Measurements from ENCODE around the gene FSTL3. TPM values are rescaled to one million over a fixed set of nuclear protein-coding genes. Genes with fewer than 3 reads are reported as not detected.
A peak's percentile ranks its signal among the peaks of the same experiment; 100 is the strongest.

The FSTL3 gene
- total and polyA plus RNA-seq, 2 of the 8 experiments (the other 6 are each of a cell fraction or from before 2014, with no cell fraction given), result 8.1 to 11.8 TPM

DNA sequence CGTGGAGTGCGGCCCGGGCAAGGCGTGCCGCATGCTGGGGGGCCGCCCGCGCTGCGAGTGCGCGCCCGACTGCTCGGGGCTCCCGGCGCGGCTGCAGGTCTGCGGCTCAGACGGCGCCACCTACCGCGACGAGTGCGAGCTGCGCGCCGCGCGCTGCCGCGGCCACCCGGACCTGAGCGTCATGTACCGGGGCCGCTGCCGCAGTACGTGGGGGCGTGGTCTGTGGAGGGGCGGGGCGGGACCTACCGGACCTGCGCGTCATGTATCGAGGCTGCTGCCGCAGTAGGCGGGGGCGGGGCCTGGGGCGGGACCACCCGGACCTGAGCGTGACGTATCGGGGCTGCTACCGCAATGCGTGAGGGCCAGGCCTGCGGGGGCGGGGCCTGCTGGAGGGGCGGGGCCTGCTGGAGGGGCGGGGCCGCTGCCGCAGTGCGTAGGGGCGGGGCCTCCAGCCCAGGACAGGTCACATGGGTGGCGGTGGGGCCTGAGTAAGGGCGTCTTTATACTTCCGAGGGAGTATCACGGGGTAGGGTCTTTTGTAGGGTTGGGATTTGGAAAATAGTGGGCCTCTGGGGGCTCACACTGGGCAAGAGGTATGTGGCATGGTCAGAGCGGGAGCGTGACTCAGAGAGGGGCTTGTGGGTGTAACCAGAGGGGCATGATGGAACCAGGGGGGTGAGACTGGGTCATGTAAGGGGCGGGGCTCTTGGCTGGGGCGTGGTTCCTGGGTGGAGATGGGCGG, 4.3 kb downstream of the FSTL3 start (continued):
- TF ChIP-seq CHD7 (IDR thresholded peaks at IDR 0.05; ENCODE audit: insufficient replicate concordance, low read length) (no peak), HDAC2 (IDR thresholded peaks at IDR 0.05; ENCODE audit: borderline replicate concordance in 1 of 2, low read depth in 2 of 2, low read length in 2 of 2) (no peak), CREB1 (IDR thresholded peaks at IDR 0.05) (peak; percentile 80), TCF12 (IDR thresholded peaks at IDR 0.05; ENCODE audit: low read depth, low read length) (no peak), SP1 (IDR thresholded peaks at IDR 0.05; ENCODE audit: low read depth, low read length) (no peak; the same call in 1 of the 2 replicates), SP2 (IDR thresholded peaks at IDR 0.05; ENCODE audit: low read length) (no peak), KDM1A (IDR thresholded peaks at IDR 0.05; ENCODE audit: borderline replicate concordance, low read length) (no peak), SIRT6 (IDR thresholded peaks at IDR 0.05; ENCODE audit: low read length) (no peak), NANOG (IDR thresholded peaks at IDR 0.05; ENCODE audit: insufficient read depth, low read depth, low read length, poor library complexity, severe bottlenecking) (no peak), POLR2AphosphoS5 (IDR thresholded peaks at IDR 0.05; ENCODE audit: low read depth, low read length) (peak; percentile 31; the same call in 1 of the 2 replicates), BACH1 (IDR thresholded peaks at IDR 0.05; ENCODE audit: low read length) (no peak)
